Brain microvascular endothelial cell (primary cell): ENCODE data around the gene HRH1.

ENCODE experiments used
- DNase-seq: peaks from one replicate; pipeline ENCODE4 v3.0.0-alpha.2; 2020
- H3K27ac ChIP-seq: fragments of 250-450 bp; sonication (Bioruptor Pico); 2 replicates; pipeline ENCODE4 v1.5.1; 2020; ENCODE audit warnings: mild to moderate bottlenecking, moderate library complexity
- H3K27me3 ChIP-seq: fragments of 250-450 bp; sonication (Bioruptor Pico); replicated peaks from 2 replicates; pipeline ENCODE4 v1.5.1; 2020; ENCODE audit warnings: mild to moderate bottlenecking
- H3K36me3 ChIP-seq: fragments of 250-450 bp; sonication (Bioruptor Pico); replicated peaks from 2 replicates; pipeline ENCODE4 v1.5.1; 2020; ENCODE audit warnings: mild to moderate bottlenecking
- H3K4me3 ChIP-seq: 2 replicates; pipeline ENCODE4 v1.5.1; 2011; ENCODE audit warnings: low read depth, mild to moderate bottlenecking, control low read depth, low read length, moderate library complexity
- CTCF ChIP-seq: IDR thresholded peaks from 2 replicates; pipeline ENCODE4 v1.5.1; 2011; ENCODE audit warnings: low read depth, mild to moderate bottlenecking, moderate library complexity, low read length, control low read depth, inconsistent platforms; ENCODE audit errors: missing control alignments
- in situ Hi-C: cut with HindIII; loops from 2 replicates; pipeline ENCODE4 v1.10.0; 2017; ENCODE audit warnings: low sequenced_read_pairs, low pct_ligation_motif_present

HRH1 gene

GRCh38 chr3:11185144-11185543 is 30.9 kb downstream of the HRH1 start:
- no peaks in the 10 kb centered on the region for H3K36me3 ChIP-seq
- DNase-seq = no peak
- H3K27me3 ChIP-seq = no peaks in the 10 kb centered on the region
- no peak overlapping the region for H3K4me3 ChIP-seq
- H3K27ac ChIP-seq = no peak overlapping the region
- TF ChIP-seq CTCF = no peak
- in situ Hi-C loops = no loop called here

DNA sequence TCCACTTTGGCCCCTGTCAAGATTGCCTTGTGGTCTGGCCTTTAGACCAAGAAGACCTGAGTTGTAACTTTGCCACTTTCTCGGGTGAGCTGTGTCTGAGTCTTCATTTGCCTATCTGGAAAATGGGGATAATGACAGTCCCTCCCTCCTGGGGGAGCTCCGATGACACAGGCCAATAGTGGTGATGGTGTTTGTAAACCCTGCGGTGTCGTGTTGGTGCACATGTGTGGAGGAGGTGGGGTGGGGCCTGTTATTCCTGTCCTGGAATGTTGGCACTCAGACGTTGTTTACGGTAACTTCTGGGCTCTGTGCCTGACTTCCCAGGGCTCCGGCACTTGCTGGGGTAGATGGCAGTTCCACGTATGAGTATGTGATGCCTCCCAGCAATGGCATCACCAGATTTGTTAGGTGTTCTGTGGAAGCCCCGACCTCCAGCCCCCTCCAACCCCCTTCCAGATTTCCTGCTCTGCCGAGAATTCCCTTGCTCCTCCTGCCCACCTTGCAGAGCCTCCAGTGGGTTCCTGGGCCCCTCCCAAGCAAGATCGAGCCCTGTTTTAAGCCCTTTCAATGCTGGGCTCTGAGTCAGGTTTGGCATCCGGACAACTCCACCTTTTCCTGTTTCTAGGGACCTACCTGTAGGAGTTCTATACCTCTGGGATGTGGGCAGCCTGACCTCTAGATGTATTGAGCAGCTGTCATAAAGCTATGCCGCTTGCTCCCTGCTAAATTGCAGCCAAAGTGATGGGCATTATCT is 31.4 kb downstream of the HRH1 start:
- no peak for TF ChIP-seq CTCF
- in situ Hi-C loops = no loop called here
- H3K27ac ChIP-seq = no peak overlapping the region
- peak; percentile 66 for DNase-seq
- no peaks in the 10 kb centered on the region for H3K27me3 ChIP-seq
- no peaks in the 10 kb centered on the region for H3K36me3 ChIP-seq
- H3K4me3 ChIP-seq = no peak overlapping the region

DNA sequence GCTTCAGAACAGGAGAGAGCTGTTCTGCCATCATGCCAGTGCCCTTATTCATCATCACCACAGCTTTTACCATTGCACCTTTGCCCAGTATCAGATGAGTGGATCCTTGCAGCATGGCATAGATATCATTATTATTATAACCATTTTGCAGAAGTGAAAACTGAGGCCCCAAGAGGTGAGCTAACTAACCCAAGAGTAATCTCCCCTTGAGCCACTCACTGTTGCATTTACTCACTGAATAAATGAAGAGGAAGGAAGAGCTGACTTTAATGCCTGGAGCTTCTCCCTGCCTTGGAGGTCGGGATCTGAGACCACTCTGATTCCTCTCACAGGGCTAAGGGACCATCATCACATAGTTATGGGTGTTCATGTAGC is 32.0 kb downstream of the HRH1 start:
- no peak overlapping the region for H3K4me3 ChIP-seq
- in situ Hi-C loops = no loop called here
- TF ChIP-seq CTCF = no peak
- no peaks in the 10 kb centered on the region for H3K27me3 ChIP-seq
- no peak overlapping the region for H3K27ac ChIP-seq
- no peaks in the 10 kb centered on the region for H3K36me3 ChIP-seq
- no peak for DNase-seq

GRCh38 chr3:11186771-11187191 is 32.5 kb downstream of the HRH1 start:
- Histone ChIP-seq H3K4me3 (no peak overlapping the region), H3K27me3 (no peaks in the 10 kb centered on the region), H3K27ac (no peak overlapping the region)

DNA sequence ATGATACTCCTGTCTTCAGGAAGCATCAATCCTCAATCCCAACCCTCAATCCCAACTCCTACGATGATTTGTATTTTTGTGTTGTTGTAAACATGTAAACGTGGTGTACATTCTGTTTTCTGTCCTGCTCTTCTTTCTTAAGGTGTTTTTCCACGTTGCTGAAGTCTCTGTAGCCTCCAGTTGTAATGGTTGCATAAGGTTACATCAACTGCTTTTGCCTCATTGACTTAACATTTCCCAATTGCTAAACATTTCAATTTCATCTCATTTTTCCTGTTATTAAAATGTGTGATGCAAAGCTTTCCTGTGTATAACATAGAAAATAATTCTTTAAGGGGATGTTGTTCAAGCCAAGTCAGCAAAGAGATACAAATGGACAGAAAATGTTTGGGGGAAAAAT is 33.4 kb downstream of the HRH1 start:
- Histone ChIP-seq H3K36me3 (no peaks in the 10 kb centered on the region), H3K27ac (no peak overlapping the region), H3K4me3 (no peak overlapping the region), H3K27me3 (no peaks in the 10 kb centered on the region)
- in situ Hi-C loops = no loop called here
- no peak for DNase-seq
- no peak for TF ChIP-seq CTCF

More at GRCh38 chr3:11186771-11187191, 32.5 kb downstream of the HRH1 start:
- TF ChIP-seq CTCF = no peak
- in situ Hi-C loops = no loop called here
- no peaks in the 10 kb centered on the region for H3K36me3 ChIP-seq
- no peak for DNase-seq

DNA sequence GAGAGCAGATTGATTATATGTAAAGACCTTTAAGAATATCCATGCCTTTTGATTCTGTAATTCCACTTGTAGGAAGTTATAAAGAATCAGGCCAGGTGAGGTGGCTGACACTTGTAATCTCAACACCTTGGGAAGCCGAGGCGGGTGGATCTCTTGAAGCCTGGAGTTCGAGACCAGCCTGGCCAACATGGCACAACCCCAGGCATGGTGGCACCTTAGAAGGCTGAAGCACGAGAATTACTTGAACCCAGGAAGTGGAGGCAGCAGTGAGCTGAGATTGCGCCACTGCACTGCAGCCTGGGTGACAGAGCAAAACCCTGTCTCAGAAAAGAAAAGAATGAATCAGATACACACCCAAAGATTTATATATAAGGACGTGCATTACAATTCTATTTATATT is 33.9 kb downstream of the HRH1 start:
- no peaks in the 10 kb centered on the region for H3K27me3 ChIP-seq
- H3K36me3 ChIP-seq = no peaks in the 10 kb centered on the region
- in situ Hi-C loops = no loop called here
- no peak overlapping the region for H3K4me3 ChIP-seq
- TF ChIP-seq CTCF = no peak
- no peak overlapping the region for H3K27ac ChIP-seq
- no peak for DNase-seq
